IMR-90 (cell line): ENCODE measurements around the gene RAPGEF1. TPM values are rescaled to one million over a fixed set of nuclear protein-coding genes. Genes with fewer than 3 reads are reported as not detected.

ENCODE experiments used
- ATAC-seq: fragments of 200-7000 bp; cut with Tn5 transposase; 2 replicates; pipeline ENCODE4 v1.9.1; 2020; ENCODE audit warnings: low read depth, mild to moderate bottlenecking, moderate library complexity
- BruUV-seq: library from RNA; stranded (reverse); fragments of 400-500 nt; replicated peaks from 2 replicates; lab custom pipeline; 2021; lab: Mats Ljungman, UMichigan
- CTCF ChIA-PET: fragments of 300-600 bp; formaldehyde crosslinking; extraction: SDS; loops from one replicate; lab custom pipeline; 2021; ENCODE audit warnings: antibody characterized with exemption; lab: Yijun Ruan, JAX
- POLR2A ChIA-PET: fragments of 300-600 bp; sonication (Branson Sonifier 250); formaldehyde crosslinking; loops from one replicate; lab custom pipeline; 2022; ENCODE audit warnings: antibody characterized with exemption; ENCODE audit not compliant: unreplicated experiment; lab: Charles Lee
- DNase-seq: peaks from one replicate; pipeline ENCODE4 v3.0.0; 2013
- H2AFZ ChIP-seq: replicated peaks from 2 replicates; pipeline ENCODE3; 2013; ENCODE audit warnings: low read length, mild to moderate bottlenecking; ENCODE audit not compliant: poor library complexity
- H2AK5ac ChIP-seq: 2 replicates; pipeline ENCODE4 v1.6.1; 2013; ENCODE audit warnings: low read depth, low read length, inconsistent platforms
- H2AK9ac ChIP-seq: replicated peaks from 2 replicates; pipeline ENCODE3; 2013; ENCODE audit warnings: mild to moderate bottlenecking, low read depth, low read length, moderate library complexity; ENCODE audit not compliant: poor library complexity
- H2BK120ac ChIP-seq: 2 replicates; pipeline ENCODE4 v1.6.1; 2013; ENCODE audit warnings: low read depth, low read length, inconsistent platforms
- H2BK15ac ChIP-seq: 3 replicates; pipeline ENCODE4 v1.6.1; 2013; ENCODE audit warnings: low read depth, low read length, inconsistent platforms
- H2BK20ac ChIP-seq: 2 replicates; pipeline ENCODE4 v1.6.1; 2013; ENCODE audit warnings: low read depth, mild to moderate bottlenecking, inconsistent platforms, low read length, moderate library complexity
- H2BK5ac ChIP-seq: 2 replicates; pipeline ENCODE4 v1.6.1; 2013; ENCODE audit warnings: mild to moderate bottlenecking, low read depth, low read length, inconsistent platforms; ENCODE audit not compliant: poor library complexity, severe bottlenecking
- H3K14ac ChIP-seq: replicated peaks from 2 replicates; pipeline ENCODE4 v1.6.1; 2013; ENCODE audit warnings: low read depth, low read length, inconsistent platforms
- H3K18ac ChIP-seq: 2 replicates; pipeline ENCODE4 v1.6.1; 2013; ENCODE audit warnings: low read depth, low read length, control low read depth
- H3K23ac ChIP-seq: 2 replicates; pipeline ENCODE4 v1.6.1; 2013; ENCODE audit warnings: low read depth, low read length, inconsistent platforms
- H3K27ac ChIP-seq: 2 replicates; pipeline ENCODE4 v1.5.1; 2013; ENCODE audit warnings: mild to moderate bottlenecking, control low read depth, low read length; ENCODE audit not compliant: insufficient read depth
- H3K27me3 ChIP-seq: 2 replicates; pipeline ENCODE4 v1.6.1; 2013; ENCODE audit warnings: low read length; ENCODE audit not compliant: control insufficient read depth, insufficient read depth
- H3K36me3 ChIP-seq: 2 replicates; pipeline ENCODE4 v1.6.1; 2013; ENCODE audit warnings: low read length, mixed read lengths; ENCODE audit not compliant: control insufficient read depth, insufficient read depth
- H3K4ac ChIP-seq: 2 replicates; pipeline ENCODE4 v1.6.1; 2013; ENCODE audit warnings: low read depth, low read length, inconsistent platforms
- H3K4me1 ChIP-seq: 2 replicates; pipeline ENCODE4 v1.6.1; 2013; ENCODE audit warnings: low read length, mixed read lengths; ENCODE audit not compliant: control insufficient read depth, insufficient read depth
- H3K4me2 ChIP-seq: 2 replicates; pipeline ENCODE4 v1.6.1; 2013; ENCODE audit warnings: low read depth, mild to moderate bottlenecking, control low read depth, low read length, moderate library complexity
- H3K4me3 ChIP-seq: 2 replicates; pipeline ENCODE4 v1.5.1; 2013; ENCODE audit warnings: low read depth, mild to moderate bottlenecking, control low read depth, low read length, moderate library complexity; ENCODE audit not compliant: insufficient read depth
- H3K56ac ChIP-seq: 2 replicates; pipeline ENCODE4 v1.6.1; 2013; ENCODE audit warnings: low read length, inconsistent platforms; ENCODE audit not compliant: insufficient read depth; ENCODE audit errors: extremely low read depth
- H3K79me1 ChIP-seq, 2 experiments: 2 replicates each; pipeline ENCODE4 v1.6.1; 2013; ENCODE audit warnings: low read length in 2 of 2, inconsistent platforms in 1 of 2, low read depth in 1 of 2
- H3K9ac ChIP-seq: 2 replicates; pipeline ENCODE4 v1.6.1; 2013; ENCODE audit warnings: low read depth, low read length, control low read depth
- H3K9me1 ChIP-seq: 2 replicates; pipeline ENCODE4 v1.6.1; 2013; ENCODE audit warnings: low read length, inconsistent platforms; ENCODE audit not compliant: insufficient read depth
- H3K9me3 ChIP-seq: 2 replicates; pipeline ENCODE4 v1.6.1; 2013; ENCODE audit warnings: low read length; ENCODE audit not compliant: control insufficient read depth, insufficient read depth
- H4K20me1 ChIP-seq: 2 replicates; pipeline ENCODE4 v1.6.1; 2013; ENCODE audit warnings: low read length, inconsistent platforms; ENCODE audit not compliant: insufficient read depth
- H4K5ac ChIP-seq: 2 replicates; pipeline ENCODE4 v1.6.1; 2013; ENCODE audit warnings: mild to moderate bottlenecking, low read depth, low read length, control low read depth
- H4K8ac ChIP-seq, 2 experiments: 2 replicates each; pipeline ENCODE4 v1.6.1; 2013; ENCODE audit warnings: low read depth in 2 of 2, low read length in 2 of 2, control low read depth in 1 of 2, inconsistent platforms in 1 of 2
- H4K91ac ChIP-seq: 2 replicates; pipeline ENCODE4 v1.6.1; 2013; ENCODE audit warnings: low read depth, low read length, inconsistent platforms; ENCODE audit not compliant: insufficient read depth
- BHLHE40 ChIP-seq: fragments of 150-350 bp; IDR thresholded peaks from 2 replicates; pipeline ENCODE4 v1.6.1; 2016; ENCODE audit warnings: mild to moderate bottlenecking, low read depth, low read length
- CEBPB ChIP-seq: IDR thresholded peaks from 2 replicates; pipeline ENCODE4 v1.6.1; 2012; ENCODE audit warnings: low read depth, low read length, improper control_type of control experiment
- FOS ChIP-seq: fragments of 150-350 bp; IDR thresholded peaks from 2 replicates; pipeline ENCODE4 v1.6.1; 2016; ENCODE audit warnings: low read depth, low read length
- RAD21 ChIP-seq: IDR thresholded peaks from 2 replicates; pipeline ENCODE4 v1.6.1; 2012; ENCODE audit warnings: low read length, improper control_type of control experiment
- RCOR1 ChIP-seq: IDR thresholded peaks from 2 replicates; pipeline ENCODE4 v1.6.1; 2012; ENCODE audit warnings: mild to moderate bottlenecking, low read length, improper control_type of control experiment; ENCODE audit not compliant: insufficient replicate concordance
- SMC3 ChIP-seq: fragments of 150-350 bp; IDR thresholded peaks from 2 replicates; pipeline ENCODE4 v1.6.1; 2016; ENCODE audit warnings: low read depth, mild to moderate bottlenecking, antibody characterized with exemption, low read length, moderate library complexity
- WGBS, 2 experiments: methylation state at CpG; one replicate each; pipeline versions ENCODE4 v1.1.5 to v1.1.7; 2013; ENCODE audit warnings: missing lambda C conversion rate in 2 of 2; ENCODE audit not compliant: insufficient read length in 1 of 2; ENCODE audit errors: extremely low coverage in 2 of 2; 5-methylcytosine and 5-hydroxymethylcytosine counted together
- dilution Hi-C: fragments of 300-500 bp; cut with HindIII; formaldehyde crosslinking; loops from one replicate; pipeline ENCODE4 v1.14.3; 2018; ENCODE audit warnings: low sequenced_read_pairs; ENCODE audit not compliant: unreplicated experiment
- in situ Hi-C: fragments of 300-500 bp; cut with MboI; formaldehyde crosslinking; loops from 3 replicates; pipeline ENCODE4 v1.14.3; 2019; ENCODE audit warnings: low sequenced_read_pairs, inconsistent platforms, mixed read lengths
- intact Hi-C: fragments of 100-400 bp; cut with micrococcal nuclease; formaldehyde crosslinking; loops from 2 replicates; pipeline ENCODE4 v1.10.0; 2022
- polyA plus RNA-seq, 3 experiments: library from polyadenylated mRNA; depleted of rRNA; stranded (reverse); fragments of >200 nt; gene quantifications; 2 replicates each; pipeline ENCODE4 v1.2.3, GENCODE V29; 2012; ENCODE audit warnings: low replicate concordance in 1 of 3
- total RNA-seq: library from RNA; depleted of rRNA; stranded (reverse); fragments of >200 nt; gene quantifications from 2 replicates; pipeline ENCODE4 v1.2.3, GENCODE V29; 2012

Gene RAPGEF1
- total and polyA plus RNA-seq, 2 of the 4 experiments (the other 2 are of a cell fraction), result 13.1 to 22.3 TPM

DNA sequence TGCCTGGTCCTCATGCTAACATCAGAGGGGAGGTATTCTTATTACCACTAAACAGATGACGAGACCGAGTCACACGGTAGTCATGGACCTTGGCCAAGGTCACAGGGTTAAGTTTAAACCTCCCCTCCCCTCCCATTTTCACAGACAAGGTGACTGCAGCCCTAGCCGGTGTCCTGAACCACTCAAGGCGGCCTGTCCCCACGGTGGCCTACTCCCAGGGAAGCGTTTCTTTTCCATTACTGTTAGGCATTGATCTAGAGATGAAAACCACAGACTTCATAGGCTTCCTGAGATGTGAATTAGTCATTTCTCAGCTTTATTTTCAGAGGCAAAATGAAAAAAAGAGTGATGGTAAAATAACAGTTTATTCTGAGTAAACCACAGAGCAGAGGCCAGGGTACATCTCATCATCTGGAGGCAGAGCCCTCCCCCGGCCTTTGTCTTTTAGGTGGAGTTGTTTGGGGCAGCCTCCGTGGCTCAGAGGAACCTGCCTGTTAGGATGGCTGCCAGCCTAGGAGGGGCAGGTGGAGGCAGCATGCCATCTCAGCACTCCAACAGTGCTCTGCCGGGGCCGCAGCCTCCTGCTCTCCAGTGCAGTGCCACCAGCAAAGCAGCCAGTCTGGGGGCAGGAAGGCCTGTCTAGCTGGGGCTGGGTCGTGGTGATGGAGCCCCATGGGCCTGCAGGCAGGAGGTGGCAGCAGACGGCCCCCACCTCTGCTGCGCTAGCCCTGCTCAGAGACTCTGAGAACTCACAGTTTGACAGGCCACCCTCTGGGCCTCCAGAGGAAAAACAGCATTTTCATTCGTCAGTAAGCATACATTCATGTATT is 71.2 kb downstream of the RAPGEF1 start:
- Histone ChIP-seq H3K9me1 (peaks cover 39% of the 10 kb centered on the region), H3K56ac (no peak overlapping the region), H3K79me1 (peaks cover 50 to 85% of the 10 kb centered on the region in 2 experiments), H3K4me3 (no peak overlapping the region), H4K20me1 (peaks cover 68% of the 10 kb centered on the region), H3K9me3 (no peaks in the 10 kb centered on the region), H4K5ac (no peak overlapping the region), H4K8ac (peak overlapping the region in 1 of 2 experiments; percentile 75; a peak in 2 of 4 replicates), H2BK20ac (peak overlapping the region; percentile 79), H3K36me3 (no peaks in the 10 kb centered on the region), H3K9ac (no peak overlapping the region), H3K23ac (peak overlapping the region; percentile 85; the same call in 1 of the 2 replicates), H2AK9ac (peak overlapping the region; percentile 85), H3K4ac (peak overlapping the region; percentile 69), H2AFZ (peak overlapping the region; percentile 9), H3K14ac (peak overlapping the region; percentile 74), H2BK15ac (peak overlapping the region; percentile 84; the same call in 2 of the 3 replicates), H3K27me3 (no peaks in the 10 kb centered on the region), H3K4me1 (peaks cover 19% of the 10 kb centered on the region), H3K27ac (peak overlapping the region; percentile 71; the same call in 1 of the 2 replicates), H3K4me2 (peak overlapping the region; percentile 76), H4K91ac (no peak overlapping the region; the same call in 1 of the 2 replicates), H2AK5ac (peak overlapping the region; percentile 89), H2BK5ac (peak overlapping the region; percentile 50), H2BK120ac (peak overlapping the region; percentile 73; the same call in 1 of the 2 replicates), H3K18ac (peak overlapping the region; percentile 37; the same call in 1 of the 2 replicates)
- ChIA-PET CTCF (interaction anchor here (1.3 kb wide), 1 partner anchor 11 kb away, joined by 3 read pairs; no protein-coding TSS in a partner anchor), POLR2A (no interaction called here)
- BruUV-seq, result no TSS peak
- in situ Hi-C loops (no loop called here), dilution Hi-C loops (no loop called here), intact Hi-C loops (loop anchor here (1.0 kb wide), 1 partner anchor 9 kb away; no protein-coding TSS in a partner anchor)
- no peak for TF ChIP-seq CEBPB
- TF ChIP-seq BHLHE40, result no peak; the same call in 1 of the 2 replicates
- TF ChIP-seq RAD21, result peak; percentile 15; the same call in 1 of the 2 replicates
- 0 out of 2 replicates have a peak, but pooled peaks have one; percentile 11 for TF ChIP-seq FOS
- peak; percentile 69 for TF ChIP-seq RCOR1
- TF ChIP-seq SMC3, result no peak
- DNase-seq (peak; percentile 84), ATAC-seq (peak; percentile 91)
- WGBS, 2 experiments, result 47% methylated on average over 3 of the region's 15 CpGs; no CpG with 5 or more reads in 1 of the 2 experiments
